Activated gamma-delta T cell treated with anti-CD3 and anti-CD28 coated beads, Interleukin-2, amount 50 U/mL, for 16 hours (primary cell): ENCODE results near the gene INF2.
"Not testable (repeated sequence)": the region's sequence is repeated elsewhere in the genome, so short reads cannot be mapped to it uniquely, and the experiment has no call there.

ENCODE experiments used
- DNase-seq: peaks from one replicate; pipeline ENCODE4 v3.0.0-alpha.2; 2020; ENCODE audit warnings: low read depth

The INF2 gene

GRCh38 chr14:104689109-104689880 is at the start of gene INF2:
INF2 (plus strand) TSS chr14:104689618; CDS start chr14:104701366, 11,748 bp downstream.
- DNase-seq, result no peak

GRCh38 chr14:104639885-104640548 is 49.4 kb upstream of the INF2 start:
- DNase-seq, result peak; percentile 13

GRCh38 chr14:104640681-104641080 is 48.7 kb upstream of the INF2 start:
- DNase-seq, result no peak

GRCh38 chr14:104641753-104642539 is 47.5 kb upstream of the INF2 start:
- no peak for DNase-seq

- no peak for DNase-seq
Observed at GRCh38 chr14:104642540-104642868, 46.9 kb upstream of the INF2 start.

- no peak for DNase-seq
Observed at GRCh38 chr14:104643306-104643705, 46.1 kb upstream of the INF2 start.

- no peak for DNase-seq
Observed at GRCh38 chr14:104644091-104644635, 45.3 kb upstream of the INF2 start.

GRCh38 chr14:104644656-104645378 is 44.6 kb upstream of the INF2 start:
- no peak for DNase-seq

- DNase-seq, result no peak
Observed at GRCh38 chr14:104647467-104648043, 41.9 kb upstream of the INF2 start.

GRCh38 chr14:104650057-104650980 is 39.1 kb upstream of the INF2 start:
- DNase-seq, result peak; percentile 49

GRCh38 chr14:104650981-104651875 is 38.2 kb upstream of the INF2 start:
- no peak for DNase-seq

GRCh38 chr14:104651876-104652260 is 37.5 kb upstream of the INF2 start:
- DNase-seq, result no peak

GRCh38 chr14:104652386-104652785 is 37.0 kb upstream of the INF2 start:
- DNase-seq, result no peak

GRCh38 chr14:104653130-104653920 is 36.1 kb upstream of the INF2 start:
- DNase-seq, result not testable (repeated sequence)

- no peak for DNase-seq
Observed at GRCh38 chr14:104654119-104654518, 35.3 kb upstream of the INF2 start.

GRCh38 chr14:104655128-104655848 is 34.1 kb upstream of the INF2 start:
- DNase-seq, result no peak

- no peak for DNase-seq
Observed at GRCh38 chr14:104656014-104656714, 33.3 kb upstream of the INF2 start.
